HUES6 (cell line): ENCODE data around the gene MRTFA.
"Not testable (repeated sequence)": the region's sequence is repeated elsewhere in the genome, so short reads cannot be mapped to it uniquely, and the experiment has no call there.

Source experiments
- H3K27ac ChIP-seq: 2 replicates; pipeline ENCODE4 v1.7.0; 2013; ENCODE audit warnings: low read depth, mild to moderate bottlenecking, low read length, inconsistent platforms
- H3K27me3 ChIP-seq: 2 replicates; pipeline ENCODE4 v1.6.1; 2013; ENCODE audit warnings: low read length; ENCODE audit not compliant: control insufficient read depth, insufficient read depth
- H3K36me3 ChIP-seq: 2 replicates; pipeline ENCODE4 v1.6.1; 2013; ENCODE audit warnings: low read length; ENCODE audit not compliant: control insufficient read depth, insufficient read depth
- H3K4me1 ChIP-seq: 2 replicates; pipeline ENCODE4 v1.6.1; 2013; ENCODE audit warnings: low read length; ENCODE audit not compliant: control insufficient read depth, insufficient read depth
- H3K4me3 ChIP-seq: 2 replicates; pipeline ENCODE4 v1.5.1; 2013; ENCODE audit warnings: low read depth, low read length
- H3K9ac ChIP-seq: one replicate; pipeline ENCODE4 v1.6.1; 2013; ENCODE audit warnings: mild to moderate bottlenecking, low read length
- H3K9me3 ChIP-seq: 2 replicates; pipeline ENCODE4 v1.6.1; 2013; ENCODE audit warnings: low read depth, low read length; ENCODE audit not compliant: control insufficient read depth, insufficient read depth

The MRTFA gene

DNA sequence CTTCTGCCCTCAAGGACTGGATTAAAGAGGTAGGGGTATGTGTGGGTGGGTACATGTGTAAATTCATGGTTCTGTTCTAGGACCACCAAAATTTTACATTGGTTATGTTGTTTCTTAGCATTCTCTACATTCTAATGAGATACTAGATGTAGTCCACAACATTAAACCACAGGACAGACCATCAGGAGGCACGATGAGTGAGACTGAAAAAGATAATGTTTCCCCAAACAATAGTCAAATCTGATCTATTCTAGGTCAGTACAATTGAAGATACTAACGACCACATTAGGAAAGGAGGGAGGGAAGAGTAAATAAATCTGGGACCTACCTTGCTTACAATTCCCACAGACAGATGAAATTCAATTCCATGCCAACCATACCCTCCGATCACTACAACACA, 42.2 kb downstream of the MRTFA start:
- Histone ChIP-seq H3K27ac (no peak overlapping the region), H3K9ac (no peak overlapping the region), H3K9me3 (no peaks in the 10 kb centered on the region), H3K36me3 (no peaks in the 10 kb centered on the region), H3K4me3 (no peak overlapping the region), H3K27me3 (no peaks in the 10 kb centered on the region), H3K4me1 (peaks cover 21% of the 10 kb centered on the region)

DNA sequence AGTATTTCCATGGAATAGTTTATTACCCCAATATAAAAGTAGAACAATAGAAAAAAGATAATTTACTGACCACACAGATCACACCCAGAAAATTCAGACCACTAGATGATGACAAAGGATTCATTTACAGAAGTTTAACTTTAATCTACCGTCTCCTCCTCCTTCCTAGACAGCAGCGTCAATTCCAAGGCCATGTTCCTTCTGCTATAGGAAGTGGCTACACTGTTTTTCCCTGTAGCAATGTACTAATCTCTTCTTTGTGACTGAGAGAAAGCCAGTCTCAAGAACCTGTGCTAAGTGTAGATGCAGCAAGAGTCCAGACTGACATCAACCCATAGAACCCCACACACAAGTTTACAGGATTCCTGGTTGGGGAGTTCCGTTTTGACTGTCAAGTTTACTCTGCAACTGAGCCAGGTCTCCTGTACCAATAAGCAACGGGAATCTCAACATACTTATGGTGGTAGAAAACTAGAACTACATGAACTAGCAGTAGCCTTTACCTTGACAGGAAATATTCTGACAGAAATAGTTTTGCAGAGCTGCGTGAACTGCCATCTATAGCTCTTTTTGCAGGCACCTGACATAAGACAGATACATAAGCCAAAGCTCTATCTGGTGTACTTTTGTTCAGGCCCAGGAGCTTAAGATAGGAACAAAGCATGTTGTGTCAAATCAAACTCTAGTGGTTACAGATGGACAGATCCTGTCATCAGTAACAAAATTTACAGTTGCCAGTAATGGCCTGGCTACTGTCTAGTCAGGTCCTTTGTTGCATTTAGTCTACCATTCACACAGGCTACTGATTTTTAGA, 42.9 kb downstream of the MRTFA start:
- no peak overlapping the region for H3K27ac ChIP-seq
- no peak overlapping the region for H3K4me3 ChIP-seq
- peaks cover 21% of the 10 kb centered on the region for H3K4me1 ChIP-seq
- H3K9me3 ChIP-seq: no peaks in the 10 kb centered on the region
- H3K36me3 ChIP-seq: no peaks in the 10 kb centered on the region
- H3K9ac ChIP-seq: no peak overlapping the region
- H3K27me3 ChIP-seq: no peaks in the 10 kb centered on the region

DNA sequence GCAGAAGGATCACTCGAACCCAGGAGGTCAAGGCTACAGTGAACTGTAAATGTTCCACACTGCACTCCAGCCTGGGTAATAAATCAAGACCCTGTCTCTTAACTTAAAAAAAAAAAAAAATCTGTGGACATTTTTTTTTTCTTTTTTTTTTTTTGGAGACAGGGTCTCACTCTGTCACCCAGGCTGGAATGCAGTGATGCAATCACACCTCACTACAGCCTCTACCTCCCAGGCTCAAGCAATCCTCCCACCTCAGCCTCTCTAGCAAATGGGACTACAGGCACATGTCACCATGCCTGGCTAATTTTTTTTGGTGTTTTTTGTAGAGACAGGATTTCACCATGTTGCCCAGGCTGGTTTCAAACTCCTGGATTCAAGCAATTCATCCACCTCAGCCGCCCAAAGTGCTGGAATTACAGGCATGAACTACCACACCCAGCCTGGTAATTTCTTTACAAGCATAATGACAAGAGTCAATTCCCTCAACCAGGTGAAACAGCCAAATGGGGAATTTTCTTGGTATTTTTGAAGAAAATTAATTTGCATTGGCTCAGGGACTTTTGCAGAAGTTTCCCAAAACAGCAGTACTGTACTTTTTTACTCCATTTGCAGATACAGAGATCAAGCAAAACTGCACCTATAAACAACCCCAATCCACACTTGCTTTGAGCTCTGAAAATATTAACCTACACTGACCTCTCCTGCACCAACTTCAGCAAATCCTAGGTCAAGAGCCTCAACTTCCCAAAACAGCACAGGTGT, 44.0 kb downstream of the MRTFA start:
- no peaks in the 10 kb centered on the region for H3K9me3 ChIP-seq
- no peak overlapping the region for H3K27ac ChIP-seq
- no peaks in the 10 kb centered on the region for H3K27me3 ChIP-seq
- no peak overlapping the region for H3K9ac ChIP-seq
- H3K36me3 ChIP-seq: no peaks in the 10 kb centered on the region
- H3K4me1 ChIP-seq: peaks cover 10% of the 10 kb centered on the region
- no peak overlapping the region for H3K4me3 ChIP-seq

DNA sequence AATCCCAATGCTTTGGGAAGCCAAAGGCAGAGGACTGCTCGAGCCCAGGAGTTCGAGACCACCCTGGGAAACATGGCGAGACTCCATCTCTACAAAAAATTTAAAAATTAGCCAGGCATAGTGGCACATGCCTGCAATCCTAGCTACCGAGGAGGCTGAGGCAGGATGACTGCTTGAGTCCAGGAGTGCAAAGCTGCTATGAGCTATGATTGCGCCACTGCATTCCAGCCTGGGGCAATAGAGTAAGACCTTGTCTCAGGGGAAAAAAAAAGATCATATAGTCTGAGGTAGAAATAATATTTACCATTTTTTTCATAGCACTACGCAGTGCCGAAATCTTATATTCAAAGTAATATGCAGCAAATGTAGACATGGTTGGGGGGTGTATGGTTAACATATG, 47.8 kb downstream of the MRTFA start:
- Histone ChIP-seq H3K27me3 (no peaks in the 10 kb centered on the region), H3K4me1 (peaks cover under 1% of the 10 kb centered on the region; the same call in 1 of the 2 replicates), H3K36me3 (peaks cover 16% of the 10 kb centered on the region), H3K9me3 (peaks cover 7% of the 10 kb centered on the region; the same call in 1 of the 2 replicates), H3K4me3 (no peak overlapping the region), H3K27ac (no peak overlapping the region), H3K9ac (no peak overlapping the region)

DNA sequence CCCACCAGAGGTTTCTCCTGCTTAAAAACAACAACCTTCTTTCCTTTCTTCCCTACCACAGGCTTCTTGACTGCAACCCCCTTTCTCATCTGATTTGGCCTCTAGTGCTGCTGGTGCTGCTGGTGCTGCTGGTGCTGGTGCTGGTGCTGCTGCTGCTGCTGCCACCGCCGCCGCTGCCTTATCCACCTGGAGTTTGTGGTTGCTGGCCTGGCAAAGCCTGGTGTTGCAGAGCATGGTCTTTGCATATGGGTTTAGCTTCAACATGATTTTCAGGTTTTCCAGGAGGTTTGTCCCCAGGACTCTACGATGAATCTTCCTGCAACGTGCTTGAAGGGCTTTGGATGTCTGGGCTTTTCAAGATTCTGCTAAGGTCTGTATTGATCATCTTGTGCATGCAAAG, 49.7 kb downstream of the MRTFA start:
- no peaks in the 10 kb centered on the region for H3K27me3 ChIP-seq
- no peaks in the 10 kb centered on the region for H3K4me1 ChIP-seq
- no peak overlapping the region for H3K4me3 ChIP-seq
- peaks cover 17% of the 10 kb centered on the region for H3K36me3 ChIP-seq
- H3K27ac ChIP-seq: no peak overlapping the region
- H3K9ac ChIP-seq: no peak overlapping the region
- H3K9me3 ChIP-seq: peaks cover 15% of the 10 kb centered on the region; the same call in 1 of the 2 replicates

DNA sequence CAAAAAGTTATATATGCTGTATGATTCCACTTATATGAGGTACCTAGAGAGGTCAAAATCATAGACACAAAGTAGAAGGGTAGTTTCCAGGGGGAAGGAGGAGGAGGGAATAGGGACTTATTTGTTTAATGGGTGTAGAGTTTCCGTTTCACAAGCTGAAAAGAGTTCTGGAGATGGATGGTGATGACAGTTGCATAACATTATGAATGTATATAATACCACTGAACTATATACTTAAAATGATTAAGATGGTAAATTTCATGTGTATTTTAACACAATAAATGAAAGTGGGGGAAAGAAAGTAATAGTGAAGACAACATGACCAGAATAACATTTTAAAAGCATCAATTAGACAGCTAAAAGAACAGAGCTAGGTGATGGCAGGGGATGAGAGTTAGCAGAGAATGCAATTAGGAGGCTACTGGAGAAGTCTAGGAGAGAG, 51.2 kb downstream of the MRTFA start:
- Histone ChIP-seq H3K27ac (no peak overlapping the region), H3K27me3 (no peaks in the 10 kb centered on the region), H3K36me3 (peaks cover 17% of the 10 kb centered on the region), H3K4me3 (no peak overlapping the region), H3K4me1 (no peaks in the 10 kb centered on the region), H3K9me3 (peaks cover 15% of the 10 kb centered on the region; the same call in 1 of the 2 replicates), H3K9ac (no peak overlapping the region)

DNA sequence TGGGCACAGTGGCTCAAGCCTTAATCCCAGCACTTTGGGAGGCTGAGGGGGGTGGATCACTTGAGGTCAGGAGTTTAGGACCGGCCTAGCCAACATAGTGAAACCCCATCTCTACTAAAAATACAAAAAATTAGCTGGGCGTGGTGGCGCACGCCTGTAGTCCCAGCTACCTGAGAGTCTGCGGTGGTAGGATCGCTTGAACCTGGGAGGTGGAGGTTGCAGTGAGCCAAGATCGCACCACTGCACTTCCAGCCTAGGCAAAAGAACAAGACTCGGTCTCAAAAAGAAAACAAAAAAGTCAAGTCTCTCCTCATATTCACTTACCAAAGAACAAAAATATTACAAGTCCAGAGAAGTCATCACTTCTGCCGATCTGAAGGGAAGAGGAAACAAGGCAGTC, 51.8 kb downstream of the MRTFA start:
- H3K27ac ChIP-seq, H3K27me3 ChIP-seq, H3K9ac ChIP-seq, H3K4me3 ChIP-seq, H3K4me1 ChIP-seq: not testable (repeated sequence)
- peaks cover 17% of the 10 kb centered on the region for H3K36me3 ChIP-seq
- peaks cover 15% of the 10 kb centered on the region; the same call in 1 of the 2 replicates for H3K9me3 ChIP-seq

DNA sequence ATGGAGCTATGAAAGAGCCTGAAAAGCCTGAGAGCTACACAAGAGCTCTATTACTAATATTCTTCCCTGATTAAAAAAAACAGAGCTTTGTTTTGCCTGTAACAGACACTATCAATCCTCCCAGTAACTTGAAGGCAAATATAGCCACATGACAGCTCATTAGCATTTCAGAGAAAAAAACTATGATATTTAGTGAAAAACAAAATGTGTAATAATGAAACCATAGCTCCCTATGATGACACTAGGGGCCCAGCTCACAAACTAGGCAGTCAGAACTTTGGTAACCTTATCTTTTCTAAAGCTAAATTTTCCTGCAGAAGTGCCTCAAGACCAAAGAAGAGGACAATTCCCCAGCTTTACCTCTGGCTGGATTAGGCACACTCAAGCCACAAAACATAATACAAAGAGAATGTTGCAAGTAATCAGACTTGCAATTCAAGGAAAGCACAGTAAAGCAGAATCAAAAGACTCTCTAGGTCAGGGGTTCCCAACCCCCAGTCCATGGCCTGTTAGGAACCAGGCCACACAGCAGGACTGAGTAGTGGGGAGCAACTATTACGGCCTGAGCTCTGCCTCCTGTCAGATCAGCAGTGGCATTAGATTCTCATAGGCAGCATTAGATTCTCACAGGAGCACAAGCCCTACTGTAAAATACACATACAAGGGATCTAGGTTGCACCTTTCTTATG, 53.3 kb downstream of the MRTFA start:
- Histone ChIP-seq H3K27ac (no peak overlapping the region), H3K4me1 (no peaks in the 10 kb centered on the region; the same call in 1 of the 2 replicates), H3K27me3 (no peaks in the 10 kb centered on the region), H3K36me3 (peaks cover 17% of the 10 kb centered on the region), H3K9ac (no peak overlapping the region), H3K9me3 (peaks cover 15% of the 10 kb centered on the region; the same call in 1 of the 2 replicates), H3K4me3 (no peak overlapping the region)

DNA sequence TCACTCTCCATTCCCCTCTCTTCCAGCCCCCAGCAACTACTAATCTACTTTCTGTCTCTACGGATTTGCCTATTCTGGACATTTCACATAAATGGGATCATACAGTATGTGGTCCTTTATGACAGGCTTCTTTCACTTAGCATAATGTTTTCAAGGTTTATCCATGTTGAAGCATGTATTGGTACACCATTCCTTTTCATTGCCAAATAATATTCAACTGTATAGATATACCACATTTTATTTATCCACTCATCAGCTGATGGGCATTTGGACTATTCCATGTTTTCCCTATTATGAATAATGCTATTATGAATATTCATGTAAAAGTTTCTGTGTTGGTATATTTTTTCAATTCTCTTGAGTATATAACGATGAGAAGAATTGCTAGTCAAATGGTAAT, 54.5 kb downstream of the MRTFA start:
- Histone ChIP-seq H3K4me1 (no peaks in the 10 kb centered on the region; the same call in 1 of the 2 replicates), H3K27me3 (no peaks in the 10 kb centered on the region), H3K9ac (no peak overlapping the region), H3K9me3 (peaks cover 15% of the 10 kb centered on the region; the same call in 1 of the 2 replicates), H3K4me3 (no peak overlapping the region), H3K27ac (no peak overlapping the region), H3K36me3 (peaks cover 17% of the 10 kb centered on the region)

DNA sequence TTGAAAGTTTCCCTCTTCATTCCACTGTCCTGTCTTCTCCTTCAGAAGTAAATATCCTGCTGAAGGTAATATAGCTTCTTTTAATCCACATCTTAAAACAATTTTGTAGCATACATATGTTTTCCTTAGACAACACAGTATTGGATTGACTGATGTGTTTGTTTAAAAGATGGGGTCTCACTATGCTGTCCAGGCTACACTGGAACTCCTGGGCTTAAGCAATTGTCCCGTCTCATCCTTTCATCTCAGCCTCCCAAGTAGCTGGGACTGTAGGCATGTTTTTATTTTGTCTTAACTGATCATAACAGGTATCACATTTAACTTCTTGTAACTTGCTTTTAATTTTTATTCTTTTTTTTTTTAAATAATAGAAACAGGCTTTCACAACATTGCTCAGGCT, 55.9 kb downstream of the MRTFA start:
- Histone ChIP-seq H3K4me1 (no peaks in the 10 kb centered on the region; the same call in 1 of the 2 replicates), H3K4me3 (no peak overlapping the region), H3K9ac (no peak overlapping the region), H3K36me3 (peaks cover 17% of the 10 kb centered on the region), H3K27me3 (no peaks in the 10 kb centered on the region), H3K27ac (no peak overlapping the region), H3K9me3 (peaks cover 15% of the 10 kb centered on the region; the same call in 1 of the 2 replicates)
